GM12878 (cell line): ENCODE measurements around the gene IER3. TPM values are rescaled to one million over a fixed set of nuclear protein-coding genes. Genes with fewer than 3 reads are reported as not detected.
A peak's percentile ranks its signal among the peaks of the same experiment; 100 is the strongest.

Source experiments
- BACH1 ChIP-seq: fragments of 450-650 bp; IDR thresholded peaks from 2 replicates; pipeline ENCODE4 v1.6.1; 2017; ENCODE audit warnings: mild to moderate bottlenecking, borderline replicate concordance
- BMI1 ChIP-seq: fragments of 450-650 bp; IDR thresholded peaks from 2 replicates; pipeline ENCODE4 v1.6.1; 2016; ENCODE audit warnings: mild to moderate bottlenecking, moderate library complexity, borderline replicate concordance
- CBX5 ChIP-seq: sonication (generic); IDR thresholded peaks from 2 replicates; pipeline ENCODE4 v1.6.1; 2016; ENCODE audit warnings: low read depth, moderate library complexity, mild to moderate bottlenecking, inconsistent platforms
- CHD4 ChIP-seq: fragments of 200-600 bp; sonication (generic); IDR thresholded peaks from 2 replicates; pipeline ENCODE4 v1.6.1; 2016; ENCODE audit warnings: mild to moderate bottlenecking
- EGR1 ChIP-seq, 2 experiments: IDR thresholded peaks; 1 replicate in 1 of 2; 2 replicates in 1 of 2; pipeline ENCODE4 v1.6.1; 2011 to 2012; ENCODE audit warnings: low read depth in 2 of 2, low read length in 2 of 2, borderline replicate concordance in 1 of 2, mild to moderate bottlenecking in 1 of 2, moderate library complexity in 1 of 2
- ESRRA ChIP-seq: IDR thresholded peaks from 2 replicates; pipeline ENCODE4 v1.6.1; 2012; ENCODE audit warnings: mild to moderate bottlenecking, low read length, improper control_type of control experiment
- ETV6 ChIP-seq, 2 experiments: fragments of 450-650 bp in 1 of 2; IDR thresholded peaks in 1 of 2; conservative IDR thresholded peaks in 1 of 2; 2 replicates each; pipeline ENCODE4 v1.6.1; 2014; ENCODE audit warnings: antibody characterized with exemption in 1 of 2, borderline replicate concordance in 1 of 2, low read depth in 1 of 2, mild to moderate bottlenecking in 1 of 2, moderate library complexity in 1 of 2
- EZH2 ChIP-seq: IDR thresholded peaks from 2 replicates; pipeline ENCODE4 v1.6.1; 2012; ENCODE audit warnings: low read depth, mild to moderate bottlenecking, control low read depth, inconsistent platforms, low read length, borderline replicate concordance; ENCODE audit not compliant: control insufficient read depth
- JUND ChIP-seq: IDR thresholded peaks from 2 replicates; pipeline ENCODE4 v1.6.1; 2012; ENCODE audit warnings: low read depth, mild to moderate bottlenecking, low read length, improper control_type of control experiment, moderate library complexity
- KAT2A ChIP-seq: conservative IDR thresholded peaks from 2 replicates; pipeline ENCODE4 v1.6.1; 2011; ENCODE audit warnings: low read depth, low read length; ENCODE audit not compliant: control insufficient read depth
- KDM1A ChIP-seq: fragments of 200-600 bp; sonication (generic); IDR thresholded peaks from 2 replicates; pipeline ENCODE4 v1.6.1; 2016; ENCODE audit warnings: borderline replicate concordance
- MLLT1 ChIP-seq: fragments of 450-650 bp; IDR thresholded peaks from 2 replicates; pipeline ENCODE4 v1.6.1; 2016; ENCODE audit warnings: mild to moderate bottlenecking
- MYB ChIP-seq: fragments of 150-350 bp; IDR thresholded peaks from 2 replicates; pipeline ENCODE4 v1.6.1; 2014; ENCODE audit warnings: mild to moderate bottlenecking, low read depth, low read length, borderline replicate concordance
- NBN ChIP-seq: fragments of 450-650 bp; IDR thresholded peaks from 2 replicates; pipeline ENCODE4 v1.6.1; 2016
- PBX3 ChIP-seq: IDR thresholded peaks from 2 replicates; pipeline ENCODE4 v1.6.1; 2011; ENCODE audit warnings: mild to moderate bottlenecking, low read depth, low read length, moderate library complexity; ENCODE audit not compliant: insufficient replicate concordance
- POLR2AphosphoS2 ChIP-seq: IDR thresholded peaks from 2 replicates; pipeline ENCODE4 v1.6.1; 2011; ENCODE audit warnings: low read depth, mild to moderate bottlenecking, low read length, improper control_type of control experiment, moderate library complexity
- SMAD1 ChIP-seq: fragments of 450-650 bp; IDR thresholded peaks from 2 replicates; pipeline ENCODE4 v1.6.1; 2018; ENCODE audit warnings: mild to moderate bottlenecking, low read depth; ENCODE audit not compliant: partially characterized antibody
- SUPT20H ChIP-seq: IDR thresholded peaks from 2 replicates; pipeline ENCODE4 v1.6.1; 2011; ENCODE audit warnings: low read depth, mild to moderate bottlenecking, low read length, moderate library complexity, borderline replicate concordance; ENCODE audit not compliant: control insufficient read depth
- TAF1 ChIP-seq: IDR thresholded peaks from 2 replicates; pipeline ENCODE4 v1.6.1; 2011; ENCODE audit warnings: mild to moderate bottlenecking, low read depth, low read length, borderline replicate concordance
- TARDBP ChIP-seq: IDR thresholded peaks from 2 replicates; pipeline ENCODE4 v1.6.1; 2016; ENCODE audit warnings: borderline replicate concordance
- TBL1XR1 ChIP-seq: IDR thresholded peaks from 2 replicates; pipeline ENCODE4 v1.6.1; 2012; ENCODE audit warnings: low read depth, low read length, improper control_type of control experiment
- TCF12 ChIP-seq: IDR thresholded peaks from 2 replicates; pipeline ENCODE4 v1.6.1; 2011; ENCODE audit warnings: low read depth, mild to moderate bottlenecking, low read length
- ZSCAN29 ChIP-seq: fragments of 450-650 bp; IDR thresholded peaks from 2 replicates; pipeline ENCODE4 v1.6.1; 2017; ENCODE audit warnings: mild to moderate bottlenecking, moderate library complexity
- ZZZ3 ChIP-seq: IDR thresholded peaks from 2 replicates; pipeline ENCODE4 v1.6.1; 2011; ENCODE audit warnings: low read depth; ENCODE audit not compliant: control insufficient read depth, insufficient read length
- polyA plus RNA-seq, 11 experiments: library from polyadenylated mRNA; depleted of rRNA in 4 of 11; unstranded in 6 of 11; stranded (reverse) in 5 of 11; fragments of >200 nt; fragmentation: Nextera tagmentation in 4 of 11; fragmentation: Illumina TruSeq in 1 of 11; extraction: Ambion mirVana in 4 of 11; extraction: Trizol in 1 of 11; gene quantifications; 1 replicate in 1 of 11; 2 replicates in 10 of 11; pipeline versions ENCODE4 v1.2.1 to v1.2.3, GENCODE V29; 2011 to 2016; ENCODE audit warnings: inconsistent platforms in 2 of 11, missing spikeins in 2 of 11, low read depth in 1 of 11
- total RNA-seq, 4 experiments: library from RNA; depleted of rRNA in 3 of 4; stranded (reverse); fragments of >200 nt in 3 of 4; fragmentation: Illumina TruSeq in 1 of 4; extraction: Trizol in 1 of 4; gene quantifications; 2 replicates each; pipeline versions ENCODE4 v1.2.1 to v1.2.3, GENCODE V29; 2013 to 2021

Gene IER3
- total and polyA plus RNA-seq, 10 of the 15 experiments (the other 5 are each of a cell fraction or from before 2014, with no cell fraction given), result 1.9 to 100 (median 32.3) TPM

DNA sequence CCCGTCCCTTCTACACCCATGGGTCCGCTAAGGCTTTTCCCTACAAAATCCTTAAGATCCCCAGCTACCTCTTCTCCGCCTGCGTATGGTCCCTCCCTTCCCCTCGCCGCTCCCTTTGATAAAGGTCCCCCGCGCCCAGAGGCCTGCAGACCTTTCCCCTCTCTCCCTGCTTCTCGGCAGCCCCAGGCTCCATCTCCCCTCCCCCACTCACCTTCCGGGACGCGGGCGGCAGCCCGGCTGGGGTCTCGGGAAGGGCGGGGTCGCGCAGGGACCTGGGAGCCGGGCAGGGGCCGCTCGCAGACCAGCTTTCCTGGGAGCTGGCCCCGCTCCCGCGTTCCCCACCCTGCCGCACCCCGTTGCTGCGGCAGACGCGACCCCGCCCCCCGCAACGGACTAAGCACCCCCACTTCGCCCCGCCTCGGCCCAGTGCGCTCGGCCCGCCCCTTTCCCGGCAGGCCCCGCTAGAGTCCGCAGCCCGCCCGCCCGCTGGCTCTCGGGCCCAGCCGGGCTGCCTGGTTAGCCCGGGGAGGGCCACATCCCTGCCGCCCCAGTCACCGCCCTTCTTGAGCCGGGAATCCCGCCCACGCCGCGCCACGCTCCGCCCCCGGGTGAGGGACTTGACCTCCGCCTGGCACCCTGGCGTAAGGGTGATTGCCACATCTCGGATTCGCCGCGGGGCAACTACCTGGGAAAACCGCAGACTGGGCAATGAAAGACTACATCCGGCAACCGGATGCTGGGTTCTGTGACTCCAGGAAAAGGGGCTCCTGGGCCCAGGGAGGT is 1.8 kb downstream of the IER3 start, which contains the start of gene FLOT1 (continued):
- TF ChIP-seq MLLT1 (no peak; the same call in 1 of the 2 replicates), BACH1 (peak; percentile 89), TCF12 (peak; percentile 3; the same call in 1 of the 2 replicates), NBN (no peak), TAF1 (no peak; the same call in none of the 2 replicates), ESRRA (no peak; the same call in 1 of the 2 replicates), CHD4 (no peak), KDM1A (no peak), EGR1 (IDR thresholded peaks at IDR 0.05; ENCODE audit: borderline replicate concordance in 1 of 2, low read depth in 2 of 2, low read length in 2 of 2) (peak; percentile 52 to 94), SUPT20H (no peak), TARDBP (no peak; the same call in 1 of the 2 replicates), PBX3 (peak; percentile 45), ZZZ3 (no peak), MYB (no peak), TBL1XR1 (peak; percentile 43), POLR2AphosphoS2 (peak; percentile 93), EZH2 (no peak), ZSCAN29 (no peak), CBX5 (0 out of 2 replicates have a peak, but pooled peaks have one; percentile 19), KAT2A (no peak), JUND (no peak), BMI1 (0 out of 2 replicates have a peak, but pooled peaks have one; percentile 14), SMAD1 (no peak), ETV6 (conservative IDR thresholded peaks at IDR 0.05 in 1 of 2, IDR thresholded peaks at IDR 0.05 in 1 of 2; ENCODE audit: borderline replicate concordance in 1 of 2, low read depth in 1 of 2) (no peak)
